ENCODE results near the gene FAM210B. TPM values are rescaled to one million over a fixed set of nuclear protein-coding genes. Genes with fewer than 3 reads are reported as not detected.

The FAM210B gene
- total and polyA plus RNA-seq, 9 of the 15 experiments (the other 6 are each of a cell fraction or from before 2014, with no cell fraction given), result 12.1 to 87.3 (median 47.6) TPM

GRCh38 chr20:56358600-56359211 lies at the start of gene FAM210B (continued):
- TF ChIP-seq EZH2 (IDR thresholded peaks at IDR 0.05; ENCODE audit: borderline replicate concordance, low read depth, low read length) (no peak), LCOR (CRISPR knock-in tag; IDR thresholded peaks at IDR 0.05) (no peak), ZNF124 (CRISPR knock-in tag; IDR thresholded peaks at IDR 0.05) (no peak), HBP1 (CRISPR knock-in tag; IDR thresholded peaks at IDR 0.05) (no peak), RHOXF2B (CRISPR knock-in tag; conservative IDR thresholded peaks at IDR 0.05) (no peak), NFATC3 (IDR thresholded peaks at IDR 0.05) (no peak), HNRNPK (IDR thresholded peaks at IDR 0.05; ENCODE audit: low read depth, low read length, poor library complexity, severe bottlenecking) (no peak), ZNF778 (CRISPR knock-in tag; IDR thresholded peaks at IDR 0.05) (no peak), ZNF197 (CRISPR knock-in tag; IDR thresholded peaks at IDR 0.05; ENCODE audit: low read depth) (no peak), ELF1 (tag; IDR thresholded peaks at IDR 0.05) (no peak), TRIM24 (IDR thresholded peaks at IDR 0.05) (no peak), HDAC3 (IDR thresholded peaks at IDR 0.05; ENCODE audit: borderline replicate concordance, partially characterized antibody) (no peak), EWSR1 (IDR thresholded peaks at IDR 0.05; ENCODE audit: borderline replicate concordance, low read depth, partially characterized antibody) (no peak), PML (IDR thresholded peaks at IDR 0.05; ENCODE audit: low read length) (no peak), GABPB1 (CRISPR knock-in tag; IDR thresholded peaks at IDR 0.05) (no peak), TAF1 (IDR thresholded peaks at IDR 0.05; ENCODE audit: control insufficient read depth, extremely low read depth, insufficient read depth, low read length, severe bottlenecking) (peak; percentile 26), ZBTB12 (CRISPR knock-in tag; IDR thresholded peaks at IDR 0.05) (no peak), FOXA3 (CRISPR knock-in tag; conservative IDR thresholded peaks at IDR 0.05 in 1 of 2, IDR thresholded peaks at IDR 0.05 in 1 of 2) (no peak), NCOA4 (IDR thresholded peaks at IDR 0.05; ENCODE audit: partially characterized antibody) (no peak), NONO (IDR thresholded peaks at IDR 0.05; ENCODE audit: low read depth in 2 of 2, low read length in 1 of 2) (0 out of 4 replicates have a peak, but pooled peaks of 1 of the 2 experiments have one; percentile 44), NCOR1 (IDR thresholded peaks at IDR 0.05) (no peak)
- TF ChIP-seq, protein P1, sequence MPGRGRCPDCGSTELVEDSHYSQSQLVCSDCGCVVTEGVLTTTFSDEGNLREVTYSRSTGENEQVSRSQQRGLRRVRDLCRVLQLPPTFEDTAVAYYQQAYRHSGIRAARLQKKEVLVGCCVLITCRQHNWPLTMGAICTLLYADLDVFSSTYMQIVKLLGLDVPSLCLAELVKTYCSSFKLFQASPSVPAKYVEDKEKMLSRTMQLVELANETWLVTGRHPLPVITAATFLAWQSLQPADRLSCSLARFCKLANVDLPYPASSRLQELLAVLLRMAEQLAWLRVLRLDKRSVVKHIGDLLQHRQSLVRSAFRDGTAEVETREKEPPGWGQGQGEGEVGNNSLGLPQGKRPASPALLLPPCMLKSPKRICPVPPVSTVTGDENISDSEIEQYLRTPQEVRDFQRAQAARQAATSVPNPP (IDR thresholded peaks at IDR 0.05; ENCODE audit: borderline replicate concordance, insufficient read depth, insufficient read length), result no peak
- TF ChIP-seq, protein P2, sequence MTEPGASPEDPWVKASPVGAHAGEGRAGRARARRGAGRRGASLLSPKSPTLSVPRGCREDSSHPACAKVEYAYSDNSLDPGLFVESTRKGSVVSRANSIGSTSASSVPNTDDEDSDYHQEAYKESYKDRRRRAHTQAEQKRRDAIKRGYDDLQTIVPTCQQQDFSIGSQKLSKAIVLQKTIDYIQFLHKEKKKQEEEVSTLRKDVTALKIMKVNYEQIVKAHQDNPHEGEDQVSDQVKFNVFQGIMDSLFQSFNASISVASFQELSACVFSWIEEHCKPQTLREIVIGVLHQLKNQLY (CRISPR knock-in tag; conservative IDR thresholded peaks at IDR 0.05), result no peak
